Hypothalamus (tissue), 51 donors: ENCODE results near the gene ROCK1.
"Not testable (repeated sequence)": the region's sequence is repeated elsewhere in the genome, so short reads cannot be mapped to it uniquely, and the experiment has no call there.

Source experiments
- DNase-seq, 51 donors: peaks; one replicate each; lab custom pipeline; 2025; lab: John Stamatoyannopoulos, UW

The ROCK1 gene

DNA sequence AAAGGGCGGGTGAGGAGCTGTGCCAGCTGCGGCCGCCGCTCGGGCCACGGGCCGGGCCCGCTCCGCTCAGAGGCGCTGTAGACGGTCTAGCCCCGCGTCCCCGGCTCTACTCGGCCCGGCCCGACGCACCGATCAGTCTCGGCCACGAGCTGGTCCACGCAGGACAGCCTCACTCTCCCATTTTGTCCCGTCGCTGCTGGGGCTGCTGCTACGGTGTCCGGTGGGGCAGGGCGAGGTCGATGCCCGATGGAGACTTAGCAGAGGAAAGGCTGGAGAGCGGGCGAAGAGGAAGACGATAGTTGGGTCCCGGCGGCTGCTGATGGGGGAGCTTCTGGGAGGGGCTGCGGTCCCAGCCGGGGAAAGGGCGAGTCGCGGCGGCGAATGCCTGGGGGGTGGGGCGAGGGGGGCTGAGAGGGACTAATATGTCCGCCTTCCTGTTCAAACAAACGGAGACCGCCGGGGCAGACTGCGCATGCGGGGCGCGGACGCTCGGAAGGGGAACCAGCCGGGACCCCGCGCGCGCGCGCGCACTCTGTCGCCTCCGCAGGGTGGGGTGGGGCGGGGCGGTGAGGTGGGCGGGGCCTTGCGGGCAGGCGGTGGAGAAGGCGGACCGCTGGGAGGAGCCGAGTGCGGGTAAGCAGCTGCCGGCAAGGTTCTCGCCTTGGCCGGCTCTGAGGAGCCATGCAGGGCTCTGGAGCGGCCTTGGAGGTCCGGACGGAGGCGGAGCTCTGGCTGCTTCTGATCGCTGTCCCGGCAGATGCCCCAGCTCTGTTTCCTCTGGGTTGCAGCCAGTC, at the start of gene ROCK1:
ROCK1 (minus strand) TSS at position 468 of the 794 bp plus-strand sequence. CDS start 903 bp downstream, outside the sequence.
- DNase-seq: peak; percentile 71 to 99 (median 95)

DNA sequence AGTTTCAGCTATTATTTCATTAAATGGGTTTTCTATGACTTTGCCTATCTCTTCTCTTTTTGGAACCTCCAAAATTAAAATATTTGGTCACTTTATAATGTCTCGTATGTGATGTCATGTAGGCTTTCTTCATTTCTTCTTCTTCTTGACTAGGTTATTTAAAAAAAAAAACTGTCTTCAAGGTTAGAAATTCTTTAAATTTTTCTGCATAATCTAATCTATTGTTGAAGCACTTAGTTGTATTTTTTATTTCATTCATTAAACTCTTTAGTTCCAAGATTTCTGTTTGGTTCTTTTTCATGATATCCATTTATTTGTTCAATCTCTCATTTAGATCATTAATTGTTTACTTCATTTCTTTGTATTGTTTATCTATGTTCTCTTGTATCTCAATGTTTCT, 43.8 kb upstream of the ROCK1 start:
- no peak for DNase-seq

DNA sequence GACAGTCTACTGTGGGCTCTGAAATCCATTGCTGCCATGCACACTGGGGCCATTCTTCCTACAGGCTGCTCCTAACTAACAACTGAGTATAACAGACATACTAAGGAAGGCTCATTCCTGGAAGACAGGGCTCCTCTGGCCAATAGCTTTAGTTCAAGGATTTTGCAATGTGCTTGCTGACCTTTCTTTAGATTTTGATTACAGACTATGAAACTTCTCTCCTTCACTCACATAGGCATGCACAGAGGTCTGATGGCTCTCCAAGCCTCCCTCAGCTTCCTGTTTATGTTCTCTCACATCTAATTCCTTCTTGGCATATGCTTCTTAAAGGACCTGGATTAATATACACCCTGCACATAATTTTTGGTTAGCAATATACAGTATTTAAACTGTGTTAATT, 34.4 kb upstream of the ROCK1 start:
- no peak for DNase-seq

DNA sequence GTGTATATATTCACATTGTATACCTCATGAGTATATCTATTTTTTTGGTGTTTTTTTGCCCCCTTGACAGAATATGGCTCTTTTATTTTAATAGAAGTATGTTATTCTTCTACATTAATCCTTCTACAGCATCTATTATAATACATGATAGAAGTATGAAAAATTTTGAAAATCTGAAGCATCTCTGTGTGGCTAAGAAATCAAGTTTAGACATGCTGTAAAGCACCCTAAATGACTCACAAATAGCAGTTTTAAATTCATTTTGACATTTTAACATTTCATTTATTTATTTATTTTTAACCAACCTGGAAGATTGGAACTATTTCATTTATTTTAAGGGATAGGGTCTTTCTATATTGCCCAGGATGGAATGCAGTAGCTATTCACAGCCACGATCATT, 33.8 kb upstream of the ROCK1 start:
- DNase-seq: no peak

DNA sequence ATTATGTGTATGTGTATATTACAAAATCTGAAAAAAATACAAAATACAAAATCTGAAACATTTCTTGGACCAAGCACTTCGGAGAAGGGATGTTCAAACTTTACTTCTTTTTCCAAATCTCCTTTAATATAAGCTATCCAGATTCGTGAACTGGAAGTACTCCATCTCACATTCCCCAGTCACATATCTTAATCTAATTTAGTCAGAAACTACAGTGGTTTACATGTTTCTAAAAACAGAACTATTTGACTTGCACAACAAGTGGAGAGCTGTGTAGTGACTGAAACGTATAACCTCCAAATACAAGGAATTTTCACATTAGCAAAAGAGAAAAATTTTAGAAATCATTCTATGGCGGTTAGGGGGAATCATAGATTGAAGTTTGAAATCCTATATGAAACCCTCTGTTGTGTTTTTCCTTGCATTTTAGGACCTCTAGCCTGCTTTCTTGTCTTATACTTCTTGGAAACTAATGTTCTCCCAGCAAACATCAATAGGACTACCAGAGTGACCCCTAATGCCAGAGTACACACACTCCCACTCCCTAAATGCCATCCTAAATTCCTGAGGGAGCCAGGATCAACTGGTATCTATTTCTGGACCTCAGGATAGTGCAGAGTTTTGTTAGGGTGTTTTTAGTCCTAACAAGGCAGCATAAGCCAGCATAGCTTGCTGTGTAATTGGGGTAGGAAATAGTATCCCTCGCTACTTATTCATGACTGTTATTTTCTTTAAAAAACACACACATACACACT, 30.2 kb upstream of the ROCK1 start:
- DNase-seq: no peak

DNA sequence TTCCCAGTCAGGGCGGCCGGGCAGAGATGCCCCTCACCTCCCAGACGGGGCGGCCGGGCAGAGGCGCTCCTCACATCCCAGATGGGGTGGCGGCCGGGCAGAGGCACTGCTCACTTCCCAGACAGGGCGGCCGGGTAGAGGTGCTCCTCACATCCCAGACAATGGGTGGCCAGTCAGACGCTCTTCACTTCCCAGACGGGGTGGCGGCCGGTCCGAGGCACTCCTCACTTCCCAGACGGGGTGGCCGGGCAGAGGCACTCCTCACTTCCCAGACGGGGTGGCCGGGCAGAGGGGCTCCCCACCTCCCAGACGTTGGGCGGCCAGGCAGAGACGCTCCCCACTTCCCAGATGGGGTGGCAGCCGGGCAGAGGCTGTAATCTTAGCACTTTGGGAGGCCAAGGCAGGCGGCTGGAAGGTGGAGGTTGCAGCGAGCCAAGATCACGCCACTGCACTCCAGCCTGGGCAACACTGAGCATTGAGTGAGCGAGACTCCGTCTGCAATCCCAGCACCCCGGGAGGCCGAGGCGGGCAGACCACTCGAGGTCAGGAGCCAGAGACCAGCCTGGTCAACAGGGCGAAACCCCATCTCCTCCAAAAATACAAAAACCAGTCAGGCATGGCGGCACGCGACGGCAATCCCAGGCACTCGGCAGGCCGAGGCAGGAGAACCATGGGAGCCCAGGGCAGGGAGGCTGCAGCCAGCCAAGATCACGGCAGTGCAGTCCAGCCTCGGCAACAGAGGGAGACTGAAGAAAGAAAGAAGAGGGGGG, 26.3 kb upstream of the ROCK1 start:
- DNase-seq: not testable (repeated sequence)

DNA sequence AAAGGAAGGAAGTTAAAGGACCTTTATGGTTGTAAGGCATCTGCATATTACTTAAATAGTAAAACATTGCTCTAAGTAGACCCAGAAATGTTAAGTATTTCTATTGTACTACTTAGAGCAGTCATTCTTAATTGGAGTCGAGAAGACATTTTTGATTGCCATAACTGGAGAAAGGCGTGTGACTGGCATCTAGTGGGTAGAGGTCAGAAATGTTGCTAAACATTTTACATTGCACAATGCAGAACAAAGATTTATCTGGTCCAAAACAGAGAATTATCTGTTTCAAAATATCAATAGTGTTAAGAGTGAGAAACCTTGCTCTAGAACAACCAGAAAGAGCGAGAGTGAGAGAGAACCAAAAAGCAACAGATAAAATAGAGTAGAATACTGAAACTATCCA, 23.3 kb upstream of the ROCK1 start:
- DNase-seq: peak in 4 of 51 donors; percentile 2 to 23 (median 8)

DNA sequence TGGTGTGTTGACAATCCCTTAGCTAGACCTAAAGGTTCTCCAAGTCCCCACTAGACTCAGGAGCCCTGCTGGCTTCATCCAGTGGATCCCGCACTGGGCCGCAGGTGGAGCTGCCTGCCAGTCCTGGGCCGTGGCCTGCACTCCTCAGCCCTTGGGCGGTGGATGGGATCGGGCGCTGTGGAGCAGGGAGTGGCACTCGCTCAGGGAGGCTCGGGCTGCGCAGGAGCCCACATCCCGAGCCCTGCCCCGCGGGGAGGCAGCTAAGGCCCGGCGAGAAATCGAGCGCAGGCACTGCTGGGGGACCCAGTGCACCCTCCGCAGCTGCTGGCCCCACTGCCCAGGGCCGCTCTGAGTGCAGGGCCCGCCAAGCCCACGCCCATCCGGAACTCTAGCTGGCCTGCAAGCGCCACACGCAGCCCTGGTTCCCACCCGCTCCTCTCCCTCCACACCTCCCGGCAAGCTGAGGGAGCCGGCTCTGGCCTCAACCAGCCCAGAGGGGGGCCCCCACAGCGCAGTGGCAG, 20.8 kb upstream of the ROCK1 start:
- no peak for DNase-seq

DNA sequence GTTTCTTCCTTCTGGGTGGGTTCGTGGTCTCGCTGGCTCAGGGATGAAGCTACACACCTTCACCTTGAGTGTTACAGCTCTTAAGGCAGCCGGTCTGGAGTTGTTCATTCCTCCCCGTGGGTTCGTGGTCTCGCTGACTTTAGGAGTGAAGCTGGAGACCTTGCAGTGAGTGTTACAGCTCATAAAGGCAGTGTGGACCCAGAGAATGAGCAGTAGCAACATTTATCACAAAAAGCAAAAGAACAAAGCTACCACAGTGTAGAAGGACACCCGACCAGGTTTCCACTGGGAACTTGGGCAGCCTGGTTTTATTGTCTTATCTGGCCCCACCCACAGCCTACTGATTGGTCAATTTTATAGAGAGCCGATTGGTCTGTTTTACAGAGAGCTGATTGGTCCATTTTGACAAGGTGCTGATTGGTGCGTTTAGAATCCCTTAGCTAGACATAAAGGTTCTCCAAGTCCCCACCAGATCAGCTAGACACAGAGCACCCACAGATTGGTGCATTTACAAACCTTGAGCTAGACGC, 20.1 kb upstream of the ROCK1 start:
- no peak for DNase-seq

DNA sequence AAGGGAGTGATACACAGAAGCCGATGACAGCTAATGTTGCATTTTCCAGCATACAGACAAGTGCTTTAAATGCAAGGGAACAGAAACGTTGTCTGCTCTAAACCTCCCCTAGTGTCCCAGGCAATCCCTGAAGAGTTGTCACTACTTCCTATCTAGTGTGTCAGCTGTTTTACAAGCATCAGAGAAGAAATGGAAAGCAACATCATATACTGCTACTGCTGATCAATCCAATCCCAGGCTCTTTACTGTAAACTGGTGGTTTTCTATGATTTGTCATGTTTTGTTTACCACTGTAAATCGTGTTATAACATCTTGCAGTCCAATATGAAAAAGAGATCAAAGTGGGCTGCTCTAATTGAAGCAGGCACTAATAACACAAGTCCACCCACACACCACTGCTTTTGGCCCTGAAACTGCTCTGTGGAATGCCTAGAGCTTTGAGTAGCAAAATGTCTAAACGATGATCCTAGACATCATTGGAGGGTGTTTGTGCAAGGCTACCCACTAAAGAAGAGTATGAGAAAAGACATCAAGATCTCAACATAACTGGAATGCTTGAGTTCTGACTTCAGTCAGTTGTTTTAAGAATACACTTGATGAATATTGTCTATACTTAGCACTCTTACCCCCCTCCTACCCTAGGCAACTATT, 18.1 kb upstream of the ROCK1 start:
- no peak for DNase-seq

DNA sequence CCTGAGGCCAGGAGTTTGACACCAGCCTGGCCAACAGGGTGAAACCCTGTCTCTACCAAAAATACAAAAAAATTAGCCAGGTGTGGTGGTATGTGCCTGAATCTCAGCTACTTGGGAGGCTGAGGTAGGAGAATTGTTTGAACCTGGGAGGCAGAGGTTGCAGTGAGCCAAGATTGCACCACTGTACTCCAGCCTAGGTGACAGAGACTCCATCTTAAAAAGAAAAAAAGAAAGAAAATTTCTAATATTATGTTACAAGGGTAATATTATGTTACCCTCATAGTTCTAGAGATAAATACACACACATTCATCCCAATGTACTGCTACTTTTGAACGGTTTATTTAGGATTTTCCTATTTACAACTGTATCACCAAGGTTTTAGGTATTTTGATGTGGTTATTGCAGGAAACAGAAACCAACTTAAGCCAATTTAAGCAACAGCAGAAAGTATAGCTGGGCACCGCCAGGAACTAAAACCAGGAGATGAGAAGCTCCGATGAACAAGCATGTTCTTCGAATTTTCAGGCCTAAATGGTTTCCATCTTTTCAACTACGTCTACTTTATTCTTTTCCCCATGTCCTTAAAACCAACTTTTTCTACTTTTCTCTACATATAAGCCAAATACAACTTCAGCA, 11.8 kb upstream of the ROCK1 start:
- DNase-seq: no peak

DNA sequence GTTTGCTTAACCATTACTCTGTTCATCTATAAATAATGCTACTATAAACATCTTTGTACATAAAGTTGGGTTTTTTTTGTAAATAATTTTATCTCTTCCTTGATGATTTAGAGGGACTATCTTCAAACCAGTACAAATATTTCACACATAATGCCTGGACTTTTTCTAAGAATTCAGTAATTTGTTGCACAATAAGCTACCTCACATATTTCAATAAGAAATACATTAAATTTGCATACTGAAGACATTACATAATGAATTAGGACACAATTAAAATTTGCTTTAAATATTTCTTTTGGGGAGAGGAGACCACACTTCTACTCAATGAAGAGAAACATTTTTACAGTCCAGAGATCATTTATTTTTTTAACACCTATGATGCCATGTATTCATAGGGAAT, 7.2 kb upstream of the ROCK1 start:
- no peak for DNase-seq

DNA sequence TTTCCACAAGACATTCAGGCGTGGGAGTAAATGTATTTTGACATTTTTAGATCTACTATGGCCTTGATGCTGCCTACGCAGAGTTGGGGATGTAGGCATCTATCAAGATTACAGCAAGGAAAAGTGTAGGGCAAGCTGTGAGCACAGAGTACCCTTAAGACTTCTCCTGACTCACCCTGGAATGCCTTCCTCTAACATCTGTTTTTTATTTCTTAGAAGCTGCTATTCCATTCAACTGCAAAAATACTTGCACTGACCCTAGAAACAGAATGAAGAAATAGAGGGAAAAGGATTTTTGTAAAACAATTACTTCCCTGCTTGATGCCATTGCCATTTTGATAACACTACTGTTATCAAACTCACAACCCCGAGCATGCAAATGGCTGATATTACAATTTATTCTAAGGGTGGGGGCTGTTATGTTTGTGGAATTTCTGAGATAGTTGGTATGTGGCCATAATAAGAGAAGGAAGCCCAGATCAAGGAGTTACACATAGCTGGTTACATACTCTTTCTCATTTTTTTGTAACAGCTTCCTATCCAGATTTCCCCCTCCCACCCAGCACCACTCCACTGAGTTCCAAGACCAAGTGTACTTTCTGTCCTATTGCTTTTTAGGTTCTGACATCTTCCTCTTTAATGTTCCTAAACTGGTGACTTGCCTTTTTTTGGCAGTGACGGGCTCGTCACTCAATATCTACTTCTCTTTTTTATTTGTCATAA, 6.0 kb upstream of the ROCK1 start:
- DNase-seq: peak in 1 of 51 donors; percentile 15

DNA sequence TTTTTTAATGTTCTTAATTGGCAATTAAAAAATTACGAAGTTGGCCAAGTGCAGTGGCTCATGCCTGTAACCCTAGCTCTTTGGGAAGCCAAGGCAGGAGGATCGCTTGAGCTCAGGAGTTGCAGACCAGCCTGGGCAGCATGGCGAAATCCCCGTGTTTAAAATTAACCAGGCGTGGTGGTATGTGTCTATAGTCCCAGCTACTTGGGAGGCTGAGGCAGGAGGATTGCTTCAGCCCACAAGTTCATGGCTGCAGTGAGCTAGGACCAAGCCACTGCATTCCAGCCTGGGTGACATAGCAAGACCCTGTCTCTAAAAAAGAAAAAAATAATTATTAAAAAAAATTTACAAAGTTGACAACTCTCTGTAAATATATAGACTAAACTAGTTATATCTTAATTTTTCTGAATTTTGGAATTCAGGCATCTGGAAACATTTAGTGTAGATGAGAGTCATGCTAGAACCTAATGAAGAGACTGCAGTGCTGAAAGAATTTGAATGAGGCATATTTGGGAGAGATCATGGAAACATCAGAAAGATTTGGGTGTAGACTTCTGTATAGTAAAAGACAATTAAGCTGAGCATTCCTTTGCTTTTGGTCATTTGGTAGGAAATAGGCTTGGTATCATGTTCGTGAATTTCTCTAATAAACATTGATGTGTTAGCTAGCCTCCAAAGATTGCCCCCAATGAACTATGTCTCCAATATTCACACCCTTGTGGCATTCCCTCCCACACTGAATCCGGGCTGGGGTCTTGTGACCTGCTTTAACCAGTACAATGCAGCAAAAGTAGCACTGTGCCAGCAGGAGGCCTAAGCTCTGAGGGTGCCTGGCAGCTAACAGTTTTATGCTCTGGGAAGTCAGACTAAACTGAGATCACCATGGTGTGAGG, 4.2 kb upstream of the ROCK1 start:
- no peak for DNase-seq

DNA sequence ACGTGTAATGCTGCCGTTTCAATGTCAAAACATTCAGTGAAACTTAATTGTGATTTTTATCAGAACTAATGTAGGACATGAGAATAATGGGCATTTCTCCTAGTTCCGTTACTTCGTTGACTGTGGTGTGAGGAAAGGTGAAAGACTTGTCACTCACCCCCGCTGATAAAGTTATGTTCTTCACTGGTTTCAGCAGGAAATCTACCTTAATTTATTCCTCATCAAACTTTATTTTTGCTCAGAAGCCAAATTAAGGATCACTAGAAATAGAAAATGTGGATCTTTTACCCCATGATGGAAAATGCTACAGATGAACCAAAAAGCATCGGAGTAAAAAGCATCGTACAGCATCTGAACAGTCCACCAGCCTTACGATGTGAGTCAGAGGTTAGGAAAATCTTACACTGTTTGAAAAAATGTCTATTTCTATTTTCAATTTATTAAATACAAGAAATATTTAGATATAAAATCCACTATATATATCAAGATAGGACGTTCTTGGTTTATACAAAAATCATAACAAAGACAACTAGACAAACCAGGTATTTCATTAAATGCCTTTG, 1.0 kb upstream of the ROCK1 start:
- DNase-seq: no peak

DNA sequence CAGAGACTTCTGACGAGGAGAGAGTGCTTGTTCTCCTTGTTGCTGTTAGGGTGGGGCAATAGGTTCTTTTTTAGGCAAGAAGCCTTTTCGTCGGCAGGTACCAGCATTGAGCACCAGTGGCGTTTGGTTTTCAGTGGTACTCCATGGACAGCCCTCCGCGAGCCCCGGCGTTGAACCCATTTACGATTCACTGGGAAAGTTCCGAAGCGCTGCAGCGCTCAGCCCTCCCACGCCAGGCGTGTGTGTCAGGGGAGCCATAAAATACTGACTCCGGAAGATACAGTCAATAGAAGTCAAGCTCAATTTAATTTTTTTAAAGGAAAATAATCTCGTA, 494 bp upstream of the ROCK1 start:
- DNase-seq: peak in 16 of 51 donors; percentile 49 to 87 (median 66)

DNA sequence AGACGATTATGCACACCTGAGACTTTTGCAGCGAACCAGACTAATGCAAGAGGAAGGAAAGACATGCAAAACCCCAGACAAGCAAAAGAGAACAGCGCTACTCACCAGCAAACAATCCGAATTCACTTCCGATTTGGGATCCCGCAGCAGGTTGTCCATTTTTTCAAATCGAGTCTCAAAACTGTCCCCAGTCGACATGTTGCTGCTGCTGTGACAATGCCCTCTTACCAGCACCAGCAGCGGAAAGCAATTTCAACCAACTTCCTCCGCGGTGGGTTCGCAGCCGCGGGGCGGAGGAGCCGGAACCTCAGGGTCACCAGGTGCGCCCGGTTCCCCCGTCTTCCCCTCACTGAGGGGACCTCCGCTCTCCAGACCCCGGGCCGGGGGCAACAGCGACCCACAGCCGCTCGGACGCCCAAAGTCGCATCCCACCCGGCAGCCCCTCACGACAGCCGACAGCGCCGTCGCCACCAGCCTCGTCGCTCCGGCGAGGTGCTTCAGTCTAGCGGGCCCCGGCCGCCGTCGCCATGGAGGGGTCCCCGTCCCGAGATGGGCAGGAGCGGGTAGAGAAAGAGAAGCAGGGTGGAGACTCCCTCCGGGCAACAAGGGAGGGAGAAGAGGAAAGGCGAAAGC, 784 bp downstream of the ROCK1 start:
- DNase-seq: peak in 32 of 51 donors; percentile 19 to 82 (median 50)
